Epidermal melanocyte (primary cell): ENCODE results near the gene COBLL1.
"Not testable (repeated sequence)": the region's sequence is repeated elsewhere in the genome, so short reads cannot be mapped to it uniquely, and the experiment has no call there.

Experiments used
- DNase-seq: peaks from one replicate; pipeline ENCODE4 v3.0.0; 2011; ENCODE audit warnings: low spot score; ENCODE audit not compliant: insufficient read length

COBLL1 gene, protein sequence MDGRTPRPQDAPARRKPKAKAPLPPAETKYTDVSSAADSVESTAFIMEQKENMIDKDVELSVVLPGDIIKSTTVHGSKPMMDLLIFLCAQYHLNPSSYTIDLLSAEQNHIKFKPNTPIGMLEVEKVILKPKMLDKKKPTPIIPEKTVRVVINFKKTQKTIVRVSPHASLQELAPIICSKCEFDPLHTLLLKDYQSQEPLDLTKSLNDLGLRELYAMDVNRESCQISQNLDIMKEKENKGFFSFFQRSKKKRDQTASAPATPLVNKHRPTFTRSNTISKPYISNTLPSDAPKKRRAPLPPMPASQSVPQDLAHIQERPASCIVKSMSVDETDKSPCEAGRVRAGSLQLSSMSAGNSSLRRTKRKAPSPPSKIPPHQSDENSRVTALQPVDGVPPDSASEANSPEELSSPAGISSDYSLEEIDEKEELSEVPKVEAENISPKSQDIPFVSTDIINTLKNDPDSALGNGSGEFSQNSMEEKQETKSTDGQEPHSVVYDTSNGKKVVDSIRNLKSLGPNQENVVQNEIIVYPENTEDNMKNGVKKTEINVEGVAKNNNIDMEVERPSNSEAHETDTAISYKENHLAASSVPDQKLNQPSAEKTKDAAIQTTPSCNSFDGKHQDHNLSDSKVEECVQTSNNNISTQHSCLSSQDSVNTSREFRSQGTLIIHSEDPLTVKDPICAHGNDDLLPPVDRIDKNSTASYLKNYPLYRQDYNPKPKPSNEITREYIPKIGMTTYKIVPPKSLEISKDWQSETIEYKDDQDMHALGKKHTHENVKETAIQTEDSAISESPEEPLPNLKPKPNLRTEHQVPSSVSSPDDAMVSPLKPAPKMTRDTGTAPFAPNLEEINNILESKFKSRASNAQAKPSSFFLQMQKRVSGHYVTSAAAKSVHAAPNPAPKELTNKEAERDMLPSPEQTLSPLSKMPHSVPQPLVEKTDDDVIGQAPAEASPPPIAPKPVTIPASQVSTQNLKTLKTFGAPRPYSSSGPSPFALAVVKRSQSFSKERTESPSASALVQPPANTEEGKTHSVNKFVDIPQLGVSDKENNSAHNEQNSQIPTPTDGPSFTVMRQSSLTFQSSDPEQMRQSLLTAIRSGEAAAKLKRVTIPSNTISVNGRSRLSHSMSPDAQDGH

DNA sequence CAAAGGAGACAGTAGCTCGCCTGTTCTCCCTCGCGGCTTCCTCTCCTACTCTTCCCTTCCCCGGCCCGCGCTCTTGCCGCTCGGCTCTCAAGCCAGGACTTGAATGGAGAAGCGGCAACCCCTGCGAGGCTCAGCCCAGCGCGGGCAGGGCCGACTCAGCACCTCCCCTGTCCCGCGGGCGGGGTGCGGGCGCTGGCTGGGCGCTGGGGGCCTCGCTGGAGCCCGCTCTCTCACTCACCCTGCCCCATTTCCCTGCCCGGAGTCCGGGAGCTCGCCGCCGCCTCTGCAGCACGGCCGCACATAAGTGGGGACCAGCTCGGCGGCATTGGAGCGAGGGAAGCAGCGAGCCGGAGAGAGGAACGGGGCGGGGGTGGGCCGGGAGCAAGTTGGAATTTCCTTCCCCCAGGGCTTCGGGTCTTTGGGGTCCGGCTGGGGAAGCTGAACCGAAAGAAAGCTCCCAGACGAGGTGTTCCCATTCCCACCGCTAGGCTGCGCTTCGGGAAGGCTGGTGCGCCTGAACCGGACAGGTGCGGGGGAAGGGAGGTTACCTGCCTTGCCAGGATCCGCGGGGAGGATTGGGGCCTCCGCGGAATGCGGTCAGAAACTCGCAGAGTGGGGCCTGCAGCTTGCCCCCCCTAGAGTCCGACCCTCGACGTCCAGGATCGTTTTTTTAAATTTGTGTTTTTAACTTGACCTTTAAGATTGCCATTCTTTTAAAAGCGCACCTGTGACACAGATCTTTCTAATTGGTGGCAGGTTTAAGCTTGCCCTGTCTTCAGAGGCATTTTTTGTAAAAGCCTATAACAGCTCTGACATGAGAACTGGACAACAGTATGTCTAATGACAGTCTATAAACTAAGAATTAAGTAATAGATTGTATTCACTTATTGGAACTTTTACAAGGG lies at the start of gene COBLL1:
Gene COBLL1 (minus strand): TSS at position 105 of the 905 bp plus-strand sequence. CDS start 627 bp downstream, outside the sequence.
- DNase-seq: no peak

DNA sequence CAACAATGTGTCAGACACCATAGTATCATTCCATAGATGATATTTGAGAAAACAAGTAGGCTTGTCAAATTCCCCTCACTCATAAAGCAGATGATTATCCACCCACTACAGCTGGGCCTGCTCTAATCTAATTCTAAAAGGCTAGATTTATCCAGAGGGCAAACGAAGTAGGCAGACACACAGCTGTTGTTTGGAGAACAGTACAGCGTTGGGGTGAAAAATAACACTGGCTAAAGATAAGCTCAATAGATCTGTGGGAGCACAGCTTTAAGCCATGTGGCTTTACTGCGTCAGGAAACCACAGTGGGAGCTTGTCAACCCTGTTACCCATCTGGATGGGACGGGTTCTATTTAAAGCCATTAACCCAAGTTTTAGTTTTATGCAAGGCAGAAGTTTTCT lies 48.9 kb upstream of the COBLL1 start:
- DNase-seq: no peak

DNA sequence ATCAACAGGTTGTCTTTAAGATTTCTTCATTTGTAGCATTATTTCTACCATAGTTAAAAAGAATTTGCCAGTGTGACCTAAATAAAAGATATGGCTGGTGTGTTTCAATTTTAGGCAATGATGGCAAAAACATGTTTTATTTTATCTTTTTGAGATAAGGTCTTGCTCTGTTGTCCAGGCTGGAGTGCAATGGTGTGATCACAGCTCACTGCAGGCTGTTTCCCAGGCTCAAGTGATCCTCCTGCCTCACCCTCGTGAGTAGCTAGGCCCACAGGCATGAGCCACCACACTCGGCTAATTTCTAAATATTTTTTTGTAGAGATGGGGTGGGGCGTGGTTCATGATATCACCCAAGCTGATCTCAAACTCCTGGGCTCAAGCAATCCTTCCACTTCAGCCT lies 47.0 kb upstream of the COBLL1 start:
- DNase-seq: no peak

DNA sequence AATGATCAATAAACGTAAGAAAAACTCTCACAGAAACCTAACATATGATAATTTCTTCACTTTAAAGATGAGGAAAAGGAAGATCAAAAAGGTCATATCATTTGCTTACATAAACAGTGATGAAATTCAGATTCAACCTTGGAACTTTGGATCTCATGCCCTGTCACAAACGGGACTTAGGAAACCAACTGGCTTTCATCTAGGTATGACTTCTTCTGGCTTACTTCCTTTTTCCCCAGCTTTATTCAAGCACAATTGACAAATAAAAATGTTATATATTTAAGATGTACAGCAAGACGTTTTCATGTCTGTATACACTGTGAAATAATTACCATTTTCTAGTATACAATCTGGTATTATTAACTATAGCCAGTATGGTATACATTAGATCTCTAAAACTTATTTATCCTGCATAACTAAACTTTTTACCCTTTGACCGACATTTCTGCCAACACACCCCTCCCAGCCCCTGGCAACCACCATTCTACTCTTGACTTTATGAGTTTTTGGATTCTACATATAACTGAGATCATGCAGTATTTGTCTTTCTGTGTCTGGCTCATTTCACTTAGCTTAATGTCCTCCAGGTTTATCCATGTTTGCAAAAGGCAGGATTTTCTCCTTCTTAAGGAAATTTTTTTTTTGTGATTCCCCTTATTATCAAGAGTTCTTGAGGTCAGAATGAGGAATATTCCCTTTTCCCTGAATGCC lies 46.0 kb upstream of the COBLL1 start:
- DNase-seq: no peak

DNA sequence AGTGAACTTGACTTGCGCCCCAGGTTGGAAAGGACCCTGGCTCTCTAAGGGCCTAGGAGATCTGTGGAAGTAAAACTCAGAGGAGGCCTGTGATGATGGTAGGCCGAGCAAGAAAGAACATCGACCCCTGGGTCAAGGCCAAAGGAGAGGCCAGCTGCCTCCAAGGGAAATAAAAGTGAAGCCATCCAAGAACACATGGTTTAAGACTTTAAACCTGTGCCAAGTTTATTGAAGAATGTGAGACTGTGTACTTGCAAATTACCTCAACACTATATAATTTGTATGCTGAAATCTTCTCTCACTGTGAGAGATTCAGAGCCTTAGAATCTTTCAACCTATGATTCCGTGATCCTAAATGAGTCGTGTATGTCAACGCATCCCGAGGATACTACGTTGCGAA lies 40.7 kb upstream of the COBLL1 start:
- DNase-seq: no peak

DNA sequence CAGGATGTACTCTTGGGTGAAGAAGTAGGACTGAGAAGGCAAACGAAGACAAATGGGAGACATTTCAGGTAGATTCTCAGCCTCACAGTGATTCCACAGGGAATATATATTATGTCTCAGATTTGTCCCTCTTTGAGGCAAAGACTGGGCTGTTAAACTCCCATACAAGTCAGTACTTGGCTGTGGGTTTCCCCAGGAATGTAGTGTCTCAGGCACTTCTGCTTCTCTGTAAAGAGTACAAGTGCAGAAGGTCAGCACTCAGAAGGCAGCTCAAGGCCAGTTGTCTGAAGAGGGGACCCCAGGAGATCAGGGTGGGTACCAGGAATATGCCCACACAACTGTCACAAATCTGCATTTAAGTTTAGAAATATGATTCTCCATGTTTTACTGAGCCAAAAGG lies 39.9 kb upstream of the COBLL1 start:
- DNase-seq: no peak

DNA sequence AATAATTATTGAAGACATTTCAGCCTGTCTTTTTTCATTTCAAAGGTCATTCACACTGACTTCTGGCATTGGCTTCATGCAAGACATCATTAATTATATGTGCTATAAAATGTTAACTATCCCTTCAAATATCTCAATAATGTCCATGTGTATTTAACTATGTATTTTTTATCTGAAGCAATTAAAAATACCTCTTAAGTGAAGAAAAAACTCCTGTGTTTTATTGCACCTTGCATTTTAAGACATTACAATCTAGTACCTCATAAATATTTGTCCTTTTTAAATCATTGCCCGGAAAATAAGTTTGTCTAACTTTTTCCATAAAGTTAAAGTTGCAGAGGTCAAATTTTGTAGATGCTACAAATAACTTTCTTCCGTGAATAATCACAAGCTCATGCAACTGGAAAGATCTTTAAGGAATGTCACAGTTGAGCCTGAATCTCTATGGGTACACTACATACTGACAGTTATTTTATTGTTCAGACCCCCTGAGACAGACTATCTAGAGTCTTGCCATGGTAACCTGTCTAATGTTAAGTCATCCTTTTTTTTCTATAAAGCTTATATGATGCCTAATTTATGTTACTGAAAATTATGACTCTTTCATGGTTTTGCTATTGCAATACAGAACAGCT lies 38.4 kb upstream of the COBLL1 start:
- no peak for DNase-seq

DNA sequence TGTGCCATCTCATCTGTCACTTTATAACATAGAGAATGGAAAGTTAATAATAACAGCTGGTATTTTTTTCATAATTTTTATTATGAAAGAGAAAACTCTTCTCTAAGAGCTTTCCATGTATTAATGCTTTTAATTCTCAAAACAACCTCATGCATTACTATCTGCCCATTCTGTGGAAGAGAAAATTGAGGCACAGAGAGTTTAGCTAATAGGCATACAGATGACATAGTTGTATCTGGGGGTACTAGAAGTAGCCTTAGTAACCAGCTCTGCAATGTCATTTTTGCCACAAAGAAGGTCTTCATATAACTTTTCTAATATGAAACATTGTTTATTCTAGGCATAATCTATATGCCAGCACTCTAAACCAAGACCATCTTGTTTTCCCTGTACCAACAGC lies 36.3 kb upstream of the COBLL1 start:
- no peak for DNase-seq

DNA sequence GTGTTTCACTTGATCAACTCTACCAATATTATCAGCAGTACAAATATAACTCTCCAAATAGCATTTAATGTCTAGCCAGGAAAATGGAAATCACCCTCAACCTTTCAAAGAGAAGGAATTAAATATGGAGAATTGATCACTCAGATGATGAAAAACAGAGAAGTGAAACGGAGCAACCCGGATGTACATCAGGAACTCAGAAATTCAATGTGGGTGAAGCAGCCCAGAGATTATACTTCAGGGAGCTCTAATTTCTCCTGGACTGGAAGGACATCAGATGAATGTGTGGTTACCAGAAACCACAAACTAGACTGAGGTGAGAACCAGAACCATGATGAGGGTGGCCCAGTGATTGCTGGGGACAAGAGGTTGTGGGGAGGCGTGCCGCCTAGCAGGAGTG lies 35.5 kb upstream of the COBLL1 start:
- DNase-seq: no peak

DNA sequence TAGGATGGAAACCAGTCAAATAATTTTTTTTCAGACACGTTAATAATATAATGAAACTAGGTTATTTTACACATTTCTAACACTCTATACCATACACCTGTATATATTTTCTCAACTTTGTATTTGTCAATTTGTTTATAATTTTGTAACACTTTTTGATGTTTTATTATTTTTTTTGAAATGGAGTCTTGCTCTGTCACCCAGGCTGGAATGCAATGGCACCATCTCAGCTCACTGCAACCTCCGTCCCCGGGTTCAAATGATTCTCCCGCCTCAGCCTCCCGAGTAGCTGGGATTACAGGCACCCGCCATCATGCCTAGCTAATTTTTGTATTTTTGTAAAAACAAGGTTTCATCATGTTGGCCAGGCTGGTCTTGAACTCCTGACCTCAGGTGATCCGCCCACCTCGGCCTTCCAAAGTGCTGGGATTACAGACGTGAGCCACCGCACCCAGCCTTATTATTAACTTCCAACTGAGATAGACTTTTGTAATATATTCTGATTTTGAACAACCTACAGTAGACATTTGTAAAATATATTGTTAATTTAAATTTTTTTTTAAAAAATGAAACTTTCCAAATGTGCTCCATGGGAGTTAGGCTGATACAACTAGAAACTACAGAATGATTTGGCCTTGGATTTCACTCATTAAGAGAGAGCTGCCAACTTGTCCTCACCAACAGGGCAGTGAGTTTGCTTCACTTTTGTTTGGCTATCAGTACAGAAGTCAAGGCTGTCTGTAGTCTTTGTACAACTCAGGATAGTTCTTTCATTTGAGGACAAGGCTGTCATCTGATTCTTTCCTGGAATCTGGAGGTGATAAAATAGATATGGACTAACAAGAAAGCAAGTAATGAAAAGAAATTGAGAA lies 33.9 kb upstream of the COBLL1 start:
- DNase-seq: no peak

DNA sequence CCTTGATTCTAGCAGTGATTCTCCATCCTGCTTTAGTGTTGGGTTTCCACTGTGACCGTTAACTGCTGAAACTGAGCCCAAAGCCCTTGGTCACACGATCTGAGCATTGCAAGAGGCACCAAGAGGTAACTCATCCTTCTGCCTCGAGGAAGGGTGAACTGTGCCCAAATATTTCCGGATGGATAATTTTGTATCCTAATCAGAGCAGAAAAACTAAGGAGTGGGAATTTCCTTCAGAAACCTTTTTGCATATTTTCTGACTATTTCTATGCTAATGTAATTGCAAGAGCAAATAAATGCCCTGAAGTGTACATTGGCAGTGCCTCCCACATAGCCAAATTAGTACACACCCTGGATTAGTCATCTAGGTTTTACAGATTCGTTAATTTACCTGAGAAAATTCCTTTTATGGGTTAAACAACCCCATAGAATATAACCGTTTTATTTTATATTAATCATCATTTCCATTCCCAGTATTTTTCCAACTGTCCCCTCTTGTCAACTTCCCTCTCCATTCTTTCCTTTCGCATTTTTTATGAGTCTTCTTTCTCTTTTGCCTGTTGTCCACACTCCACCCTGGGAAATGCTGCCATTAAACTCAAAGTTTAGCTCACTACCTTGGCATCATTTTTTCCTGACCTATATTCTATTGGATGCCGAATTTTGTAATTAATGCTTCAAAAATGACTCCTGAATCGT lies 31.7 kb upstream of the COBLL1 start:
- DNase-seq: no peak

DNA sequence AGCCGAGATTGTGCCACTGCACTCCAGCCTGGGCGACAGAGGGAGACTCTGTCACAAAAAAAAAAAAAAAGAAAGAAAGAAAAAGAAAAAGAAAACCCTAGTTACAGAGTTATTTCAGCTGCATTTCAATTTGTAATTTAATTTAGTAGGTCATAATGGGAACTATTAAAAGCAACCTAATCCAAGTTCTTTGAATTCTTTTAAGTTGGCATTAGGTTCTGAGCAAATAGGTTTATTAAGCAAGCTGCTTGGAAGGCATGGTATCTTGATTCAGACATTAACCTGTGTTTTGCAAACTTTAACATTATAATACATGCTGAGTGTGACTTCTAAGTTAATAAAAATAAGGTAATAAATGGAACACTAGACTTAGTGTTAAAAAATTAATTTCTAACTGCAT lies 29.8 kb upstream of the COBLL1 start:
- no peak for DNase-seq

DNA sequence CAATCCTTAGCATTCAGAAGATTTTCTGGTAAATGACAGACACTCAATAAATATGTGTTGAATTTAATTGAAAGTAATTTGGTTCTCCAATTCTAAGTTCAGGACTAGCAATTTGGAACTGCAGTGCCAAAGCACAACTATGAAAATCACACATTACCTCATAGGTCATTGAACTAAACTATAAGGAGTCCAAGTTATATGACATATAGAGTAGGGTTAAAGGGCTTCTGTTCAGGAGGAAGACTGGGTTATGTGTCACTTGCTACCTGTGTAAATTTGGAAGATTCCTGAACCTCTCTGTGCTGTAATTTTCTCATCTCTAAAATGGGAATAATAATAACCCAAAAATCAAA lies 27.8 kb upstream of the COBLL1 start:
- DNase-seq: no peak

DNA sequence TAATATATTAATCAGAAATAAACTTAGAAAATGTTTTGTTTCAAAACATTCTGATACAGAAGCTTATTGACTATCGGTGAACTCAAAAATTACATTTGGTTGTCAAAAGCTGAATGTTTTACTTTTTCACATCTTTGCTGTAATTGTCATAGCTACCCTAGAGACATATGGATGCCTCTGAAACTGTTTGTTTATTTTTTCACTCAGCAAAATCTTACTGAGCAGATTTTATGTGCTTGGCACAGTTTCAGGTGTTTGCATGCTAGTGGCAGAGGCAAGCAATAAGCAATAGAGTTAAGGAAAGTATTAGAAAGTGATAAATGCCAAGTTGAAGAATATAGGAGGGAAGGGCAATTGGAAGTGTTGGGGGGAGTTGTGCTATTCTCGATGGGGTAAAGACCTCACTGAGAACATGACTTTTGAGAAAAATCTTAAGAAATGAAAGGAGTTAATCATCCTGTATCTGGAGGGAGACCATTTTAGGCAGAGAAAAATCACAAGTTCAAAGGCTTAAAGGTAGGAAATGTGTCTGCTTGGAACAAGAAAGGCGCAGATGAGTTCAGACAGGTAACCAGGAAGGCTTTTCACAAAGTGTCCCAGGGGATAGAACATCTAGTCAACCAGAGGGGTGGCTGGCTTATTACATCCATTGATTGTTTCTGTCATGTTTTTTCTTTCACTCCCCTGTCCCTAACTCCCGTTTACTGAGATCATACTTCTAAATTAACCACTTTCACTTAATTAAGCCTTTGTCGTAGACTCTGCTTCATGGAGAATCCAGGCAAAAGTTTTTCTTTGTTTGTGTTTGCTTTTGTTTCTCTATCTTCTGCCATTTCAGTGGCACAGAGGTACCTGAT lies 27.2 kb upstream of the COBLL1 start:
- DNase-seq: no peak

DNA sequence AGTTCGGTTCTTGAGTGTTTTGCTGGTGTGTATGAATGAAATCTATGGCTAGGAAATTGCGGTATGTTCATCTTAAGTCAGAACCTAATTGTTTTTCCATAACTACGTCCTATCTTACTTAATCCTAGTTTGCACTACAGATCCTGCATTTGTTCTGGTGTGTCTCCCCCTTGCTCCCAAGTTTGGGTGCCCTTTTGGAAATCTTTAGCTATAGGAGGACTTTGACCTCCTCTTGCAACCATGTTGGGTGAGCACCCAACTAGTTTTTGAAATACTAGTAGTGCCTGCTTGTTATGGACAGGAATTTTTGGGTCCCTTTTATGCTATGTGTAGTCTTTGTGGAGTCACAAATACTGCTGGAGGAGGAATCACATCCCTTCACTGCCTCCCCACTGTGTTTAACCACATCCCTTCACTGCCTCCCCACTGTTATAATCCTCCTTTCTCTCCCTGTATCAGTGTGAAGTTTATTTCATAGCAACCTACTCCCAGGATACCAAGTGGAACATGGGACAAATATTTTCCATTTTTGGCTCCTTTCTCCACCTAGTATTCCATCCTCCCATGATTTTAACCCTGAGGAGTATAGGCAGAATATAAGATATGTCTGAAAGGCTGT lies 26.3 kb upstream of the COBLL1 start:
- no peak for DNase-seq

DNA sequence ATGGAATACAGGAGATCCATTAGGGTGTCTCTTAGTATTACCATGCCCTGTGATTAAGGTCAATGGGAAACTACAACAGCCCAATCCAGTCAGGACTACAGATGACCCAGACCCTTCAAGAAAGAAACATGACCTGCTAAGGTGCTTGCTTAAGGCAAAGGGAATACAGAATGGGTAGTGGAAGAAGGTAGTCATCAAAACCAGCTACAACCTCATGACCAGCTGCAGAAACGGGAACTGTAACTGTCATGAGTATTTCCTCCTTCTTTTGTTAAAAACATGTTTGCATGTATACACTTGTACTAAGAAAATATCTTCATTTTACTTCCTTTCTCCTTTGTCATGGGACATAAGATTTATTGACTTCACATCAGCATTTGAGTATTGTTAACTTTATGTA lies 24.8 kb upstream of the COBLL1 start:
- not testable (repeated sequence) for DNase-seq

DNA sequence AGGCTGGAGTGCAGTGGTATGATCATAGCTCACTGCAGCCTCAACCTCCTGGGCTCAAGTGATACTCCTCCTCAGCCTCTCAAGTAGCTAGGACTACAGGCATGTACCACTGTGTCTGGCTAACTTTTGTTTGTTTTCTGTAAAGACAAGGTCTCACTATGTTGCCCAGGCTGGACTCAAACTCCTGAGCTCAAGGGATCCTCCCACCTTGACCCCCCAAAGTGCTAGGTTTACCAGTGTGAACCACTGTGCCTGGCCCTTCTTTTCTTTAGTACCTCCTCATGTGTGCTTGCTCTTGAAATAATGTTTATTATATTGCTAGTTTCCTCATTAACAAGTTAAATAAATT lies 19.0 kb upstream of the COBLL1 start:
- DNase-seq: no peak
